DOHH2 (cell line): ENCODE results near the gene ITPA.

Experiments
- H3F3A ChIP-seq: fragments of 200-600 bp; sonication (generic), shearing (Covaris generic); 2 replicates; pipeline ENCODE4 v1.6.0; 2016; ENCODE audit warnings: antibody characterized with exemption, mild to moderate bottlenecking; ENCODE audit not compliant: control insufficient read depth, insufficient read depth
- H3K27ac ChIP-seq: fragments of 200-600 bp; sonication (generic); 2 replicates; pipeline ENCODE4 v1.5.1; 2014; ENCODE audit warnings: low read depth, mild to moderate bottlenecking, low read length, moderate library complexity
- H3K27me3 ChIP-seq: fragments of 200-600 bp; sonication (generic); 2 replicates; pipeline ENCODE4 v1.6.1; 2014; ENCODE audit warnings: mild to moderate bottlenecking, low read length, mixed read lengths; ENCODE audit not compliant: control insufficient read depth
- H3K36me3 ChIP-seq: fragments of 200-600 bp; sonication (generic); 2 replicates; pipeline ENCODE4 v1.6.1; 2014; ENCODE audit warnings: mild to moderate bottlenecking, low read length, moderate library complexity, mixed read lengths; ENCODE audit not compliant: control insufficient read depth
- H3K4me1 ChIP-seq: fragments of 200-600 bp; sonication (generic); 2 replicates; pipeline ENCODE4 v1.6.1; 2014; ENCODE audit warnings: mild to moderate bottlenecking, low read length, mixed read lengths; ENCODE audit not compliant: control insufficient read depth
- H3K4me2 ChIP-seq: fragments of 200-600 bp; sonication (generic); 2 replicates; pipeline ENCODE4 v1.6.0; 2014; ENCODE audit warnings: mild to moderate bottlenecking, low read length, moderate library complexity
- H3K4me3 ChIP-seq: fragments of 200-600 bp; sonication (generic); 2 replicates; pipeline ENCODE4 v1.5.1; 2014; ENCODE audit warnings: mild to moderate bottlenecking, low read length, mixed read lengths
- H3K79me2 ChIP-seq: fragments of 200-600 bp; sonication (generic); 2 replicates; pipeline ENCODE4 v1.6.1; 2014; ENCODE audit warnings: mild to moderate bottlenecking, low read length, mixed read lengths; ENCODE audit not compliant: control insufficient read depth
- H3K9me2 ChIP-seq: fragments of 200-600 bp; sonication (generic); replicated peaks from 2 replicates; pipeline ENCODE4 v1.6.1; 2014; ENCODE audit warnings: mild to moderate bottlenecking, low read length, mixed read lengths; ENCODE audit not compliant: control insufficient read depth
- H3K9me3 ChIP-seq: fragments of 200-600 bp; sonication (generic); 2 replicates; pipeline ENCODE4 v1.6.1; 2014; ENCODE audit warnings: antibody characterized with exemption, low read length, mixed read lengths; ENCODE audit not compliant: control insufficient read depth, insufficient read depth
- H4K20me1 ChIP-seq: fragments of 200-600 bp; sonication (generic); 2 replicates; pipeline ENCODE4 v1.6.0; 2014; ENCODE audit warnings: low read depth, mild to moderate bottlenecking, antibody characterized with exemption, low read length, moderate library complexity; ENCODE audit not compliant: control insufficient read depth, insufficient read depth
- EZH2phosphoT487 ChIP-seq: fragments of 200-600 bp; sonication (generic); IDR thresholded peaks from 2 replicates; pipeline ENCODE4 v1.6.1; 2017; ENCODE audit warnings: borderline replicate concordance, mild to moderate bottlenecking, antibody characterized with exemption, low read length, moderate library complexity, mixed read lengths
- TF ChIP-seq, protein P1 (sequence below): fragments of 200-600 bp; sonication (generic); IDR thresholded peaks from one replicate; pipeline ENCODE4 v1.5.1; 2014; ENCODE audit warnings: antibody characterized with exemption, mild to moderate bottlenecking, low read depth, low read length; ENCODE audit not compliant: poor library complexity, severe bottlenecking

Gene ITPA

DNA sequence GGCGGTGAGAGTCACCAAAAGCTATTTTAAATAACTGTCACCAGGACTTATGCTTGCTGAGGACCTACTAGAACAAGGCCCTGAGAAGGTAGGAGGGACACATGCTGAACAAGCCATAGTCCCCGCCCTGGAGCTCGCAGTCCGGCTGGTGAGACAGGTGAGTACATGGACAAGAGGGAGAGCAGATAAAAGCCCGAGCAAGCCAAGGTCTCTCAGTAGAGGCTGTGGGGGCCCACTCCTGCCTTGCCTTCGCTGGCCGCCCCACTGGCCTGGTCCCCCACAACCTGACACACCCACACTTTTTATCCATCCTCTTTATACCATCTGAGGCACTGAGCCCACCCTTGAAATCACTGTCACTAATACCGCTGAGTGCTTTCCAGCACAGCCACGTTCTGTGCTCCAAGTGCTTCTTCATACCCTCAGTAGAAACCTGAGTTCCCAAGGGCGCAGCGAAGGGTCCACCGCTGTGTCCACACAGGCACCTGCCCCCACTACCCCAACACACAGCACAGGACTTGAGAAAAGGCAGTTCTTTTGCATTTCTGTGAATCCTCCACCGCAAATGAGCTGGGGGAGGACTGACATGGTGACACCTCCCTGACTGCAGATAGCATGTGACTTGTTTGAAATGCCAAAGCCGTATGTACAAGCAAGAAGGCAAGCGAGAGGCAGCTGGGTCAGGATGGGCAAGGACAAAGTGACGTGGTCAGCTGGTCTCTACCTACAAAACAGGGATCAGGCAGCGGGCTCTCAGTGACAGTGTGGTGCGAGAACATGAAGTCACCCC lies 16.9 kb upstream of the ITPA start:
- Histone ChIP-seq H3F3A (no peaks in the 10 kb centered on the region), H3K79me2 (no peaks in the 10 kb centered on the region), H4K20me1 (no peaks in the 10 kb centered on the region), H3K36me3 (peaks cover 65% of the 10 kb centered on the region), H3K4me2 (no peak overlapping the region), H3K27me3 (no peaks in the 10 kb centered on the region), H3K4me3 (no peak overlapping the region), H3K4me1 (no peaks in the 10 kb centered on the region), H3K9me2 (no peaks in the 10 kb centered on the region), H3K27ac (no peak overlapping the region), H3K9me3 (no peaks in the 10 kb centered on the region)
- TF ChIP-seq EZH2phosphoT487 = no peak
- TF ChIP-seq, protein P1, sequence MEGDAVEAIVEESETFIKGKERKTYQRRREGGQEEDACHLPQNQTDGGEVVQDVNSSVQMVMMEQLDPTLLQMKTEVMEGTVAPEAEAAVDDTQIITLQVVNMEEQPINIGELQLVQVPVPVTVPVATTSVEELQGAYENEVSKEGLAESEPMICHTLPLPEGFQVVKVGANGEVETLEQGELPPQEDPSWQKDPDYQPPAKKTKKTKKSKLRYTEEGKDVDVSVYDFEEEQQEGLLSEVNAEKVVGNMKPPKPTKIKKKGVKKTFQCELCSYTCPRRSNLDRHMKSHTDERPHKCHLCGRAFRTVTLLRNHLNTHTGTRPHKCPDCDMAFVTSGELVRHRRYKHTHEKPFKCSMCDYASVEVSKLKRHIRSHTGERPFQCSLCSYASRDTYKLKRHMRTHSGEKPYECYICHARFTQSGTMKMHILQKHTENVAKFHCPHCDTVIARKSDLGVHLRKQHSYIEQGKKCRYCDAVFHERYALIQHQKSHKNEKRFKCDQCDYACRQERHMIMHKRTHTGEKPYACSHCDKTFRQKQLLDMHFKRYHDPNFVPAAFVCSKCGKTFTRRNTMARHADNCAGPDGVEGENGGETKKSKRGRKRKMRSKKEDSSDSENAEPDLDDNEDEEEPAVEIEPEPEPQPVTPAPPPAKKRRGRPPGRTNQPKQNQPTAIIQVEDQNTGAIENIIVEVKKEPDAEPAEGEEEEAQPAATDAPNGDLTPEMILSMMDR = no peak

DNA sequence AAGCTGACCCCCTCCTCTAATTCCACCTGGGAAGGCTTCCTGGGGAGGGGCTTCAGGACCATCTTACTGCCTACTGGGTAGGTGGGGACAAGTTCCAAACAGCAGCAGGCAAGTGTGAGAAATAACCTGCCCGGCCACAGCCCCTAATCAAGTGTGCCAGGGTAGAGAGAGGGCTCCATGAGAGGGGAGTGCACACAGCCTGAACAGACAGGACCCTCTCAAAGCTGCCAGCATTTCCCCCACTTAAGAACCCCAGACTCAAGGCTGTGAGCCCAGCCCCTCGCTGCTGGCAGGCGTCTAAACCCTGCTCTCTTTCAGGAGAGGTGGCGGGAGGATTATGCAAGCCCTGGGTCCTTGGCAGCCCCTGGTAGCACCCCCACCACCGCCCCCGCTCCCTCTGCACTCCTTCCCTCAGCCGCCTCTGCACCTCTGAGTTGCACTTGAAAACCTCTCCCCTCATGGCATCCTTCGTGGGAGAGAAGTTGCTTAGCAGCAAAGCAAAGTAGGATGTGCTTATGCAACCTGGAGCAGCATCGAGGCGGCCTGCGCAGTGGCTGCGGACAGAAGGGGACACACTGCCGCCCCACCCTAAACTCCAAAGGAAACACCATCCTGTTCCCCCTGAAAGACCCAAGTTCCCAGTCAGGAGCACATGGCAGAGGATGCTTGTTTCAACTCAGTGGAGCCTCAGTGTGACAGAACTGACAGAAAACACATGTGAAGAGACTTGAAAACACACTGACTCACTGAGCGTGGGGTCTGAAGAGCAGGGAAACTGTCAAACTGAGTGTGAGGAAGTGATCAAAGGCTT lies 15.3 kb upstream of the ITPA start:
- Histone ChIP-seq H3K4me3 (no peak overlapping the region), H3K79me2 (no peaks in the 10 kb centered on the region), H3K9me2 (no peaks in the 10 kb centered on the region), H3F3A (no peaks in the 10 kb centered on the region), H3K4me1 (no peaks in the 10 kb centered on the region), H3K4me2 (no peak overlapping the region), H4K20me1 (no peaks in the 10 kb centered on the region), H3K9me3 (no peaks in the 10 kb centered on the region), H3K27me3 (no peaks in the 10 kb centered on the region), H3K27ac (no peak overlapping the region), H3K36me3 (peaks cover 69% of the 10 kb centered on the region)
- TF ChIP-seq EZH2phosphoT487 = no peak
- TF ChIP-seq, protein P1 = no peak

DNA sequence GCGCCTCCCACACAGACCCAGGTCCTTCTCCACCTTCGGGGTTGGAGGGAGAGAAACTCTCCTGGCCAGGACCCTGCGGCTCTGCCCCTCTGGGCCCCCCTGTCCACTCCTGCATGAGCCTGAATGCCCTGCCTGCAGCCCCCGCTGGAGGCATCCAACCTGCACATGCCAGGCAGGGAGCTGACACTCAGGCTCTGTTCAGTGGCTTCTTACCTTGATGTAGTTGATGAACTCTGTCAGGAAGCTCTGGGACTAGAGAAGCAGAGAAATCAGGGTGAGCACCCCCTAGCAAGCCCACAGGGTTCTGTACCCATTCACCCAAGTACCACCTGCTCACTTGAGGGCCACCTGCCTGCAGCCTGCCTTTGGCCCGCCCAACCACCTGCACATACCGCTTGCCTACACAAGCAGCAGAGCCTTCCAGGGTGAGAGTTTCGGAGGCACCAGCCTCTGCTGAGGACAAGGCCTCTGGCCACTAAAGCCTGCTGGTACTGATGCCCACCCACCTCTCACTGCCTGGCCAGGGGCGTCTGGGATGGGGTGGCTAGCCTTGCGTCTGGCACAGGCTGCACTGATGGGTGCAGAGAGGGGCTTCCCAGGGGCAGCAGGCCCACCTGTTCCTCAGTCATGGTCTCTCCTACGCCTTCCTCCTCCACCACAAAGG lies 14.5 kb upstream of the ITPA start:
- H3K27me3 ChIP-seq = no peaks in the 10 kb centered on the region
- H4K20me1 ChIP-seq = no peaks in the 10 kb centered on the region
- peaks cover 73% of the 10 kb centered on the region for H3K36me3 ChIP-seq

More for the DNA sequence above, 14.5 kb upstream of the ITPA start:
- no peaks in the 10 kb centered on the region for H3F3A ChIP-seq
- H3K9me2 ChIP-seq = no peaks in the 10 kb centered on the region
- H3K79me2 ChIP-seq = no peaks in the 10 kb centered on the region
- H3K4me3 ChIP-seq = no peak overlapping the region
- H3K4me1 ChIP-seq = no peaks in the 10 kb centered on the region
- no peak overlapping the region for H3K4me2 ChIP-seq
- TF ChIP-seq, protein P1 = no peak
- TF ChIP-seq EZH2phosphoT487 = no peak
- no peak overlapping the region for H3K27ac ChIP-seq
- no peaks in the 10 kb centered on the region for H3K9me3 ChIP-seq
